ENCODE data around the gene SCYGR3.

GRCh38 chr2:227643990-227644551 lies 29.4 kb upstream of the SCYGR3 start:
- TF ChIP-seq CTCF (IDR thresholded peaks at IDR 0.05 in 4 of 5, conservative IDR thresholded peaks at IDR 0.05 in 1 of 5) (no peak), POLR2A (IDR thresholded peaks at IDR 0.05) (no peak)
